ENCODE measurements around the gene TBPL2.
A peak's percentile ranks its signal among the peaks of the same experiment; 100 is the strongest.
"Not testable (repeated sequence)": the region's sequence is repeated elsewhere in the genome, so short reads cannot be mapped to it uniquely, and the experiment has no call there.

The TBPL2 gene

GRCh38 chr14:55438066-55438683 lies 2.2 kb downstream of the TBPL2 start:
- peak; percentile 36 to 42 for DNase-seq

GRCh38 chr14:55436931-55437330 lies 3.5 kb downstream of the TBPL2 start:
- DNase-seq = no peak

- DNase-seq = no peak
Measured at GRCh38 chr14:55436519-55436918, 3.9 kb downstream of the TBPL2 start.

- DNase-seq = no peak
Measured at GRCh38 chr14:55434805-55435174, 5.6 kb downstream of the TBPL2 start.

GRCh38 chr14:55433880-55434804 lies 6.3 kb downstream of the TBPL2 start:
- DNase-seq = no peak

- DNase-seq = no peak
Measured at GRCh38 chr14:55432628-55433027, 7.8 kb downstream of the TBPL2 start.

GRCh38 chr14:55430024-55430690 lies 10.3 kb downstream of the TBPL2 start:
- DNase-seq = peak; percentile 37 to 70

- DNase-seq = no peak
Measured at GRCh38 chr14:55427439-55427838, 13.0 kb downstream of the TBPL2 start.

- no peak for DNase-seq
Measured at GRCh38 chr14:55426891-55427290, 13.5 kb downstream of the TBPL2 start.

GRCh38 chr14:55425091-55425490 lies 15.3 kb downstream of the TBPL2 start:
- DNase-seq = no peak

GRCh38 chr14:55423969-55424368 lies 16.4 kb downstream of the TBPL2 start:
- no peak for DNase-seq

GRCh38 chr14:55422338-55422737 lies 18.1 kb downstream of the TBPL2 start:
- DNase-seq = not testable (repeated sequence)

GRCh38 chr14:55419663-55420062 lies 20.8 kb downstream of the TBPL2 start:
- no peak for DNase-seq

GRCh38 chr14:55418411-55418810 lies 22.0 kb downstream of the TBPL2 start:
- DNase-seq = no peak

GRCh38 chr14:55417955-55418354 lies 22.5 kb downstream of the TBPL2 start:
- DNase-seq = no peak

- DNase-seq = peak; percentile 18 to 34
Measured at GRCh38 chr14:55416866-55417265, 23.6 kb downstream of the TBPL2 start.

- no peak for DNase-seq
Measured at GRCh38 chr14:55414551-55414950, 25.9 kb downstream of the TBPL2 start.

- no peak for DNase-seq
Measured at GRCh38 chr14:55412676-55413075, 27.7 kb downstream of the TBPL2 start.

- peak; percentile 80 to 82 for DNase-seq
Measured at GRCh38 chr14:55411426-55412389, 28.7 kb downstream of the TBPL2 start, which contains the start of gene ATG14. ATG14 (minus strand) TSS chr14:55411830; CDS start chr14:55411822, 8 bp downstream.

- no peak for DNase-seq
Measured at GRCh38 chr14:55410876-55411275, 29.5 kb downstream of the TBPL2 start.

- DNase-seq = no peak
Measured at GRCh38 chr14:55404173-55404854, 36.1 kb downstream of the TBPL2 start.

- no peak for DNase-seq
Measured at GRCh38 chr14:55401751-55402150, 38.7 kb downstream of the TBPL2 start.

Measured in NCI-H2081 (cell line).